IMR-90 (cell line): ENCODE measurements around the gene SMARCA5. TPM values are rescaled to one million over a fixed set of nuclear protein-coding genes. Genes with fewer than 3 reads are reported as not detected.

ENCODE experiments used
- ATAC-seq: fragments of 200-7000 bp; cut with Tn5 transposase; 2 replicates; pipeline ENCODE4 v1.9.1; 2020; ENCODE audit warnings: low read depth, mild to moderate bottlenecking, moderate library complexity
- BruUV-seq: library from RNA; stranded (reverse); fragments of 400-500 nt; replicated peaks from 2 replicates; lab custom pipeline; 2021; lab: Mats Ljungman, UMichigan
- CTCF ChIA-PET: fragments of 300-600 bp; formaldehyde crosslinking; extraction: SDS; loops from one replicate; lab custom pipeline; 2021; ENCODE audit warnings: antibody characterized with exemption; lab: Yijun Ruan, JAX
- POLR2A ChIA-PET: fragments of 300-600 bp; sonication (Branson Sonifier 250); formaldehyde crosslinking; loops from one replicate; lab custom pipeline; 2022; ENCODE audit warnings: antibody characterized with exemption; ENCODE audit not compliant: unreplicated experiment; lab: Charles Lee
- DNase-seq: peaks from one replicate; pipeline ENCODE4 v3.0.0; 2013
- H2AFZ ChIP-seq: replicated peaks from 2 replicates; pipeline ENCODE3; 2013; ENCODE audit warnings: low read length, mild to moderate bottlenecking; ENCODE audit not compliant: poor library complexity
- H2AK5ac ChIP-seq: 2 replicates; pipeline ENCODE4 v1.6.1; 2013; ENCODE audit warnings: low read depth, low read length, inconsistent platforms
- H2AK9ac ChIP-seq: replicated peaks from 2 replicates; pipeline ENCODE3; 2013; ENCODE audit warnings: mild to moderate bottlenecking, low read depth, low read length, moderate library complexity; ENCODE audit not compliant: poor library complexity
- H2BK120ac ChIP-seq: 2 replicates; pipeline ENCODE4 v1.6.1; 2013; ENCODE audit warnings: low read depth, low read length, inconsistent platforms
- H2BK15ac ChIP-seq: 3 replicates; pipeline ENCODE4 v1.6.1; 2013; ENCODE audit warnings: low read depth, low read length, inconsistent platforms
- H2BK20ac ChIP-seq: 2 replicates; pipeline ENCODE4 v1.6.1; 2013; ENCODE audit warnings: low read depth, mild to moderate bottlenecking, inconsistent platforms, low read length, moderate library complexity
- H2BK5ac ChIP-seq: 2 replicates; pipeline ENCODE4 v1.6.1; 2013; ENCODE audit warnings: mild to moderate bottlenecking, low read depth, low read length, inconsistent platforms; ENCODE audit not compliant: poor library complexity, severe bottlenecking
- H3K14ac ChIP-seq: replicated peaks from 2 replicates; pipeline ENCODE4 v1.6.1; 2013; ENCODE audit warnings: low read depth, low read length, inconsistent platforms
- H3K18ac ChIP-seq: 2 replicates; pipeline ENCODE4 v1.6.1; 2013; ENCODE audit warnings: low read depth, low read length, control low read depth
- H3K23ac ChIP-seq: 2 replicates; pipeline ENCODE4 v1.6.1; 2013; ENCODE audit warnings: low read depth, low read length, inconsistent platforms
- H3K27ac ChIP-seq: 2 replicates; pipeline ENCODE4 v1.5.1; 2013; ENCODE audit warnings: mild to moderate bottlenecking, control low read depth, low read length; ENCODE audit not compliant: insufficient read depth
- H3K27me3 ChIP-seq: 2 replicates; pipeline ENCODE4 v1.6.1; 2013; ENCODE audit warnings: low read length; ENCODE audit not compliant: control insufficient read depth, insufficient read depth
- H3K36me3 ChIP-seq: 2 replicates; pipeline ENCODE4 v1.6.1; 2013; ENCODE audit warnings: low read length, mixed read lengths; ENCODE audit not compliant: control insufficient read depth, insufficient read depth
- H3K4ac ChIP-seq: 2 replicates; pipeline ENCODE4 v1.6.1; 2013; ENCODE audit warnings: low read depth, low read length, inconsistent platforms
- H3K4me1 ChIP-seq: 2 replicates; pipeline ENCODE4 v1.6.1; 2013; ENCODE audit warnings: low read length, mixed read lengths; ENCODE audit not compliant: control insufficient read depth, insufficient read depth
- H3K4me2 ChIP-seq: 2 replicates; pipeline ENCODE4 v1.6.1; 2013; ENCODE audit warnings: low read depth, mild to moderate bottlenecking, control low read depth, low read length, moderate library complexity
- H3K4me3 ChIP-seq: 2 replicates; pipeline ENCODE4 v1.5.1; 2013; ENCODE audit warnings: low read depth, mild to moderate bottlenecking, control low read depth, low read length, moderate library complexity; ENCODE audit not compliant: insufficient read depth
- H3K56ac ChIP-seq: 2 replicates; pipeline ENCODE4 v1.6.1; 2013; ENCODE audit warnings: low read length, inconsistent platforms; ENCODE audit not compliant: insufficient read depth; ENCODE audit errors: extremely low read depth
- H3K79me1 ChIP-seq, 2 experiments: 2 replicates each; pipeline ENCODE4 v1.6.1; 2013; ENCODE audit warnings: low read length in 2 of 2, inconsistent platforms in 1 of 2, low read depth in 1 of 2
- H3K9ac ChIP-seq: 2 replicates; pipeline ENCODE4 v1.6.1; 2013; ENCODE audit warnings: low read depth, low read length, control low read depth
- H3K9me1 ChIP-seq: 2 replicates; pipeline ENCODE4 v1.6.1; 2013; ENCODE audit warnings: low read length, inconsistent platforms; ENCODE audit not compliant: insufficient read depth
- H3K9me3 ChIP-seq: 2 replicates; pipeline ENCODE4 v1.6.1; 2013; ENCODE audit warnings: low read length; ENCODE audit not compliant: control insufficient read depth, insufficient read depth
- H4K20me1 ChIP-seq: 2 replicates; pipeline ENCODE4 v1.6.1; 2013; ENCODE audit warnings: low read length, inconsistent platforms; ENCODE audit not compliant: insufficient read depth
- H4K5ac ChIP-seq: 2 replicates; pipeline ENCODE4 v1.6.1; 2013; ENCODE audit warnings: mild to moderate bottlenecking, low read depth, low read length, control low read depth
- H4K8ac ChIP-seq, 2 experiments: 2 replicates each; pipeline ENCODE4 v1.6.1; 2013; ENCODE audit warnings: low read depth in 2 of 2, low read length in 2 of 2, control low read depth in 1 of 2, inconsistent platforms in 1 of 2
- H4K91ac ChIP-seq: 2 replicates; pipeline ENCODE4 v1.6.1; 2013; ENCODE audit warnings: low read depth, low read length, inconsistent platforms; ENCODE audit not compliant: insufficient read depth
- BHLHE40 ChIP-seq: fragments of 150-350 bp; IDR thresholded peaks from 2 replicates; pipeline ENCODE4 v1.6.1; 2016; ENCODE audit warnings: mild to moderate bottlenecking, low read depth, low read length
- CEBPB ChIP-seq: IDR thresholded peaks from 2 replicates; pipeline ENCODE4 v1.6.1; 2012; ENCODE audit warnings: low read depth, low read length, improper control_type of control experiment
- MXI1 ChIP-seq: IDR thresholded peaks from 2 replicates; pipeline ENCODE4 v1.6.1; 2012; ENCODE audit warnings: low read depth, mild to moderate bottlenecking, low read length, moderate library complexity, borderline replicate concordance
- POLR2A ChIP-seq: IDR thresholded peaks from 2 replicates; pipeline ENCODE4 v1.6.1; 2012; ENCODE audit warnings: mild to moderate bottlenecking, low read depth, low read length
- RFX5 ChIP-seq: IDR thresholded peaks from 2 replicates; pipeline ENCODE4 v1.8.0; 2012; ENCODE audit warnings: low read depth, mild to moderate bottlenecking, low read length, moderate library complexity
- SMC3 ChIP-seq: fragments of 150-350 bp; IDR thresholded peaks from 2 replicates; pipeline ENCODE4 v1.6.1; 2016; ENCODE audit warnings: low read depth, mild to moderate bottlenecking, antibody characterized with exemption, low read length, moderate library complexity
- WGBS, 2 experiments: methylation state at CpG; one replicate each; pipeline versions ENCODE4 v1.1.5 to v1.1.7; 2013; ENCODE audit warnings: missing lambda C conversion rate in 2 of 2; ENCODE audit not compliant: insufficient read length in 1 of 2; ENCODE audit errors: extremely low coverage in 2 of 2; 5-methylcytosine and 5-hydroxymethylcytosine counted together
- dilution Hi-C: fragments of 300-500 bp; cut with HindIII; formaldehyde crosslinking; loops from one replicate; pipeline ENCODE4 v1.14.3; 2018; ENCODE audit warnings: low sequenced_read_pairs; ENCODE audit not compliant: unreplicated experiment
- in situ Hi-C: fragments of 300-500 bp; cut with MboI; formaldehyde crosslinking; loops from 3 replicates; pipeline ENCODE4 v1.14.3; 2019; ENCODE audit warnings: low sequenced_read_pairs, inconsistent platforms, mixed read lengths
- intact Hi-C: fragments of 100-400 bp; cut with micrococcal nuclease; formaldehyde crosslinking; loops from 2 replicates; pipeline ENCODE4 v1.10.0; 2022
- polyA plus RNA-seq, 3 experiments: library from polyadenylated mRNA; depleted of rRNA; stranded (reverse); fragments of >200 nt; gene quantifications; 2 replicates each; pipeline ENCODE4 v1.2.3, GENCODE V29; 2012; ENCODE audit warnings: low replicate concordance in 1 of 3
- total RNA-seq: library from RNA; depleted of rRNA; stranded (reverse); fragments of >200 nt; gene quantifications from 2 replicates; pipeline ENCODE4 v1.2.3, GENCODE V29; 2012
- TF ChIP-seq, protein P1 (sequence below): fragments of 150-350 bp; IDR thresholded peaks from 2 replicates; pipeline ENCODE4 v1.6.1; 2016; ENCODE audit warnings: low read depth, mild to moderate bottlenecking, low read length, moderate library complexity, borderline replicate concordance
- TF ChIP-seq, protein P2 (sequence below): fragments of 150-350 bp; IDR thresholded peaks from 2 replicates; pipeline ENCODE4 v1.6.1; 2017; ENCODE audit warnings: mild to moderate bottlenecking, antibody characterized with exemption, low read length, low read depth

Gene SMARCA5
- total and polyA plus RNA-seq, 2 of the 4 experiments (the other 2 are of a cell fraction): 11.5 to 14.7 TPM

DNA sequence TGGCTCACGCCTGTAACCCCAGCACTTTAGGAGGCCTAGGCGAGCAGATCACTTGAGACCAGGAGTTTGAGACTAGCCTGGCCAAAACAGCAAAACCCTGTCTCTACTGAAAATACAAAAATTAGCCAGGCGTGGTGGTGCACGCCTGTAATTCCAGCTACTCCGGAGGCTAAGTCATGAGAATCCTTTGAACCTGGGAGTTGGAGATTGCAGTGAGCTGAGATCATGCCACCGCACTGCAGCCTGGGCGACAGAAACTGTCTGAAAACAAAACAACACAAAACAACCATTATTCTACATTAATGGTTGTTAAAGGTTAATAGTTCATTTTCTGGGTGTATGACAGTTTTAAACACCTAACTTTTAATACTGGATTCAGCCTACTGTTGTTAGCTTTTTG is 1.6 kb upstream of the SMARCA5 start:
- H3K18ac ChIP-seq: no peak overlapping the region
- ATAC-seq: no peak
- CTCF ChIA-PET: no interaction called here

More for the DNA sequence above, 1.6 kb upstream of the SMARCA5 start:
- Histone ChIP-seq H3K9me3 (no peaks in the 10 kb centered on the region), H3K9me1 (no peaks in the 10 kb centered on the region), H4K8ac (no peak overlapping the region), H2BK5ac (no peak overlapping the region), H3K4ac (no peak overlapping the region), H2BK120ac (no peak overlapping the region), H3K36me3 (no peaks in the 10 kb centered on the region), H3K9ac (no peak overlapping the region), H3K14ac (no peak overlapping the region), H3K79me1 (0 out of 4 replicates have a peak, but pooled peaks cover 0 to 4% of the 10 kb centered on the region in 2 experiments), H3K4me2 (no peak overlapping the region), H2AFZ (no peak overlapping the region), H2BK15ac (no peak overlapping the region), H2AK9ac (no peak overlapping the region), H2BK20ac (no peak overlapping the region), H4K5ac (no peak overlapping the region), H3K27me3 (no peaks in the 10 kb centered on the region), H3K27ac (no peak overlapping the region), H4K20me1 (peaks cover 26% of the 10 kb centered on the region), H3K23ac (no peak overlapping the region), H3K4me1 (no peaks in the 10 kb centered on the region), H4K91ac (no peak overlapping the region), H2AK5ac (no peak overlapping the region), H3K4me3 (no peak overlapping the region), H3K56ac (no peak overlapping the region)
- TF ChIP-seq CEBPB (no peak), POLR2A (no peak), SMC3 (no peak), RFX5 (no peak), MXI1 (no peak), BHLHE40 (no peak)
- TF ChIP-seq, protein P1, sequence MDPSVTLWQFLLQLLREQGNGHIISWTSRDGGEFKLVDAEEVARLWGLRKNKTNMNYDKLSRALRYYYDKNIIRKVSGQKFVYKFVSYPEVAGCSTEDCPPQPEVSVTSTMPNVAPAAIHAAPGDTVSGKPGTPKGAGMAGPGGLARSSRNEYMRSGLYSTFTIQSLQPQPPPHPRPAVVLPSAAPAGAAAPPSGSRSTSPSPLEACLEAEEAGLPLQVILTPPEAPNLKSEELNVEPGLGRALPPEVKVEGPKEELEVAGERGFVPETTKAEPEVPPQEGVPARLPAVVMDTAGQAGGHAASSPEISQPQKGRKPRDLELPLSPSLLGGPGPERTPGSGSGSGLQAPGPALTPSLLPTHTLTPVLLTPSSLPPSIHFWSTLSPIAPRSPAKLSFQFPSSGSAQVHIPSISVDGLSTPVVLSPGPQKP: no peak
- TF ChIP-seq, protein P2, sequence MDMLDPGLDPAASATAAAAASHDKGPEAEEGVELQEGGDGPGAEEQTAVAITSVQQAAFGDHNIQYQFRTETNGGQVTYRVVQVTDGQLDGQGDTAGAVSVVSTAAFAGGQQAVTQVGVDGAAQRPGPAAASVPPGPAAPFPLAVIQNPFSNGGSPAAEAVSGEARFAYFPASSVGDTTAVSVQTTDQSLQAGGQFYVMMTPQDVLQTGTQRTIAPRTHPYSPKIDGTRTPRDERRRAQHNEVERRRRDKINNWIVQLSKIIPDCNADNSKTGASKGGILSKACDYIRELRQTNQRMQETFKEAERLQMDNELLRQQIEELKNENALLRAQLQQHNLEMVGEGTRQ: no peak
- in situ Hi-C loops: no loop called here
- intact Hi-C loops: no loop called here
- WGBS, 2 experiments: no CpG with 5 or more reads among the region's 7 CpGs
- no peak for DNase-seq
- no TSS peak for BruUV-seq
- dilution Hi-C loops: no loop called here
- POLR2A ChIA-PET: no interaction called here
